Epithelial cell of esophagus (primary cell): ENCODE data around the gene FAM181A.

Experiments used
- DNase-seq: peaks from one replicate; pipeline ENCODE4 v3.0.0; 2010; ENCODE audit warnings: low read depth
- H3K4me3 ChIP-seq: 2 replicates; pipeline ENCODE4 v1.5.1; 2011; ENCODE audit warnings: mild to moderate bottlenecking, low read length, control low read depth
- TF ChIP-seq, protein P1 (sequence below): IDR thresholded peaks from 2 replicates; pipeline ENCODE4 v1.5.1; 2011; ENCODE audit warnings: low read depth, mild to moderate bottlenecking, low read length, control low read depth, inconsistent platforms; ENCODE audit not compliant: insufficient read depth; ENCODE audit errors: missing control alignments

Gene FAM181A

DNA sequence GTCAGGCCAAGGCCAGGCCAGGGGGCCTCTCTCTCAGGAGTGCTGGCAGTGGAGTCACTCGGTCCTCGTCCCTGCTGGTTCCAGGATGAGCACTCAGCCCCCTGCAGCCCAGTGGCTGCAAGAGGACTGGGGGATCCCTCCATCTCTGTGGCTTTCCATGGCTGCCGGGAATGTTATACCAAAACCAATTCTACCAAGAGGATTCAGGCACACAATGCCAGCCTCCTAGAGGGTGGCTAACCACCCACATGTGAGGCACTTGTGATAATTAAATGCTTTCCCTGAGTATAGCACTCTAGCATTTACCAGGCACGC lies 27.3 kb downstream of the FAM181A start:
- H3K4me3 ChIP-seq = no peak overlapping the region
- TF ChIP-seq, protein P1, sequence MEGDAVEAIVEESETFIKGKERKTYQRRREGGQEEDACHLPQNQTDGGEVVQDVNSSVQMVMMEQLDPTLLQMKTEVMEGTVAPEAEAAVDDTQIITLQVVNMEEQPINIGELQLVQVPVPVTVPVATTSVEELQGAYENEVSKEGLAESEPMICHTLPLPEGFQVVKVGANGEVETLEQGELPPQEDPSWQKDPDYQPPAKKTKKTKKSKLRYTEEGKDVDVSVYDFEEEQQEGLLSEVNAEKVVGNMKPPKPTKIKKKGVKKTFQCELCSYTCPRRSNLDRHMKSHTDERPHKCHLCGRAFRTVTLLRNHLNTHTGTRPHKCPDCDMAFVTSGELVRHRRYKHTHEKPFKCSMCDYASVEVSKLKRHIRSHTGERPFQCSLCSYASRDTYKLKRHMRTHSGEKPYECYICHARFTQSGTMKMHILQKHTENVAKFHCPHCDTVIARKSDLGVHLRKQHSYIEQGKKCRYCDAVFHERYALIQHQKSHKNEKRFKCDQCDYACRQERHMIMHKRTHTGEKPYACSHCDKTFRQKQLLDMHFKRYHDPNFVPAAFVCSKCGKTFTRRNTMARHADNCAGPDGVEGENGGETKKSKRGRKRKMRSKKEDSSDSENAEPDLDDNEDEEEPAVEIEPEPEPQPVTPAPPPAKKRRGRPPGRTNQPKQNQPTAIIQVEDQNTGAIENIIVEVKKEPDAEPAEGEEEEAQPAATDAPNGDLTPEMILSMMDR = no peak
- DNase-seq = no peak

DNA sequence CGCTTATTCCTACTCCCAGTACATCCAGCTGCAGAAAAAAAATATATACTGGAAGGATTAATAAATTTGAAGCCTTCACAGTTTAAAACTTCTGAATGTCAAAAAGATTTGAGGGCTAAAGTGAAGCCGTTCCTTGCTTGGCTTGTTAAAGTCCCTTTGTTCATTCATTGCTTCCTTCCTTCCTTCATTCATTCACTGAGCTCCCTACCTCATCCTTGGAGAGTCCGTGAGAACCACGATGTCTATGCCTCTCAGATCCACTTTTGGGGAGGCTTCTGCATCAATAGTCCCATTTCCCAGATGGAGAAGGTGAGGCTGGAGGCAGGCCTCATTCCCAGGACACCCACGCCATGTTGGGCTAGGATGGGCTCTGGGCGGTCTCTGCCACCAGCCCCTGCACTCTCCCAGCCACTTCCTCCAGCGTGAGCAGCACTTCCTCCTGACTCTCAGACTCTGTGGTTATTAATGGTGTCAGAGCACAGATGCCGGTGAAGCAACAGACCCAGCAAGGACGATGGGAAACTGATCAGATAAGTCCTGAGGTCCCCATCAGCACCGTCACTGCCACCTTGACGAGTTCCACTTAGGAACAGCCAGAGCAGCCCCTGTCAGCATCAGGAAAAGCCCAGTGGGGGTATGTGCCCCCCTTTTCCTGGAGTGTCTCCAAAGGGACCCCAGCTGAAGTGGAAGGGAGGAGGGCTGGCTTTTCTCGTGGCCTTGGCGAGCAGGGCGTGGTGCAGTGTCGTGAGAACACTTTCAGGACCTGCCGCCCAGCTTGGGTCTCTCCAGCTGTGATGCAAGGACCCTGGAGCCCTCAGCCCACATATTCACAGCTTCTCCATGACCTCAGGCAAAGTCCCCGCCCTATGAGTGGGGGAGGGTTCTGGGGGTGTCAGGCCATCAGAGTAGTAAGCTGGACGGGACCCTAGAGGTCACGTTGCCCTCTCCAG lies 28.0 kb downstream of the FAM181A start:
- TF ChIP-seq, protein P1 = no peak
- H3K4me3 ChIP-seq = no peak overlapping the region
- DNase-seq = no peak

DNA sequence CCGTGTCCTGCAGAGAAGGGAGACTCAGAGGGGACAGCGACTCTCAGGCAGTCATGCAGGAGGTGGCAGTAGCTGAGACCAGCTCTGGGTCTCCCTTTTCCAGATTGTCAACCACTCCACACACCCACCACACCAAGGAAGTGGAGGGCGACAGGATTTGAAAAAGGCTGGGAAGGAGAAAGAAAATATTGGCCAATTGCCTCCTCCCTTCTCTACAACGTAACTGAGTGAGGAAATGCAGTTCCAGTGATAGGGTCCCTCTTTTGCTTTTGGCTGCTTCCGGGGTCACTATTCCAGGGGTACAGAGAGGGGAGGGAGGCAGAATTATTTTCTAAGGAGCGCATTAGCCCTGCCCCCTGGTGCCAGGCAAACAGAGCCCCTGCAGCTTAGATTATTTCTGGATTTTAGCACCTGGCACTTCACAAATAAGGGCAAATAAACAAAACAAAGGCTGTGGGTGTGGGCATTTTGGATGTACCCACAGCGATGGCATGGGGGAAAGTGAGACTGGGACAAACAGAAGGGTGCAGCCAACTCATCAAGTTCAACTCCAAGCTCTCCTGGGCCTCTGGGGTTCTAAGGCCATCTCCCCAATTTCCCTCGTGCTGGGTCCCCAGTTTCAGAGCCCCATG lies 28.8 kb downstream of the FAM181A start:
- no peak overlapping the region for H3K4me3 ChIP-seq
- DNase-seq = no peak
- TF ChIP-seq, protein P1 = no peak

DNA sequence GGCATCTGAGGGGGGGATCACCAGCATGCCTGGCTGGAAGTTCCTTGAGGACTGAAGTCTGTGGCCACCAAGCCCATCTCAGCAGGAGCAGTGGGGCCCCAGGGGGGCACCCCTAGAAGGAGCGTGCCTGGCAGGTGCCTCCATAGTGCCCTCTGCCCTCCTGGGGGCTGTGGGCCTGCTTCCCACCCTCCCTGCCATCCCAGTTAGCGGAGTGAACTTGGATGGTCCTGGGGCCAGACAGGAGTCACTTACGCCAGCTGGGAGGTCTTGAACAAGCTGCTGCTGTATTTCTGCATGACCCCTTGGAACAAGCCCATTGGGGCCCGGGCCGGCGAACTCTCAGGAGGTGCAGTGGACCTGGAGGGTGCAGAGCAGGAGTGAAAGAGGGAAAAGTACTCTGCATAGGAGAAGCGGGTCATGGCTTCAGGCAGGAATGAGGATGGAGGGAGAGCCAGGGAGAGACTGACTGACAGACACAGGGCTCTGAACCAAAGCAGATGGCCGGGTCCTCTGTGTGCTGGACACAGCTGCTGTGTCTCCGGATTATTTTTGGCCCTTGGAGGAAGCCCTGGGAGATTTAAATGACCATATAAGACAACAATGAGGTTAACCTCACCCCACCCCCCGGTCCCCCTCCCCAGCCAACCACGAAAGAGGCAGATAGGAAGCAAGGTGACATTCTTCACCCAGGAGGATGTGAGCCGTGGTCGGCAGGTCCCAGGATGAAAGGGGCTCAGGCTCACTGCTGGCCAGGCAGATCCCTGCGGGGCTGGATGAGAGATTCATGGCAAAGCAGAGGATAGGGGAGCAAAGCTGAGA lies 29.6 kb downstream of the FAM181A start:
- no peak for DNase-seq
- H3K4me3 ChIP-seq = no peak overlapping the region
- TF ChIP-seq, protein P1 = no peak

DNA sequence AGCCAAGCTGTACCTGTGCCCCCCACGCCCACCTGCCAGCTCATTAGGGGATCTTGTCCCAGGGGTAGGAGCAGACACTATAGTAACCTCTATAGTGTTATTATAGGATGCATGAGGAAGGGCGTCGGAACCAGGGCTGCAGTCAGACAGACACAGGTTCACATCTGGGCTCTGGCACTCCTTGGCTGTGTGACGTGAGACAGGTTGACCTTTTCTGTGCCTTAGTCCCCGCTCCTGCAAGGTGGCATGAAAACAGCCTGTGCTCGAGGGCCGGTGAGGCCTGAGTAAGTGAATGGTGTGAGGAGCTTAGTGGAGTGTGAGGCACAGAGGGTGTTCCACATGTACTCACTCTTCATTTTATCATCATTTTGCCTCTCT lies 30.2 kb downstream of the FAM181A start:
- TF ChIP-seq, protein P1 = no peak
- no peak for DNase-seq
- no peak overlapping the region for H3K4me3 ChIP-seq

DNA sequence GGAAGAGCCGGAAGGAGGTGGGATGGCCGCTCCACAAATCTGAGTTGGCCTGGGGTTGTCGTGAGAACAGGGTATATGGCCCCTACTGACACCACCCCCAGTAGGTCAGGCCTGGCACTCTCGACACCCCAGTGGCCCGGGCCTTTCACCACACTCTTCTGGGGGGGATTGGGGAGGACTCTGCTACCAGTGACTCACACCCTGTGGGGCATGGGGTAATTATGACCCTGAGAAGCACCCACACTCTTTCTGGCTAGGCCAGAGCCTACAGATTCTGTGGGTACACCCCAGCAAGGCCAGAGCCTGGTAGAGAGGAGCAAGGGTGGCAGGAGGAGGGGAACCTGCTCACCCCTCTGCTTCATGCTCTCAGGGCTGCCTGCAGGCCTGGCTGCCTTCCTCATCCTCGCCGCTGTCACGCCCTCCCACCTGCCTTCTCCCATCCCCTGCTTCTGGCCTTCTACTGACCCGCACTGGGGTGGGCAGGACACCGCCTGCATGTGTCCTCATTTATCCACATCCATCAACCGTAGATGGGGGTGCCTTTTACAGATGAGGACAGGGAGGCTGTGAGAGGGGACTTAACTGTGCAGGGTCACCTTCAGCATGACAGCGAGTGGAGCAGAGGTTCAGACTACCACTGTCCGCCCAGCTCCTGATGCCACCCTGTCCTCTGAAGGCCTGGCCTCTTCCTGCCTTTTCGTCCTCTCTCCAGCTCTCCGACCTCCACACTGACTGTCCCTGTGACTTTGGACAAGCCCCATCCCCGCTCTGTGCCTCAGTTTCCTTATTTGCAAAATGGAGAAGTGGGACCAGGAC lies 30.8 kb downstream of the FAM181A start:
- TF ChIP-seq, protein P1 = no peak
- no peak for DNase-seq
- H3K4me3 ChIP-seq = no peak overlapping the region
